Stimulated activated effector memory CD8-positive, alpha-beta T cell treated with anti-CD3 and anti-CD28 coated beads, Interleukin-12 subunit alpha, Interleukin-12 subunit beta, amount 100 ng/mL, for 72 hours (primary cell): ENCODE results near the gene PTPRN2.
"Not testable (repeated sequence)": the region's sequence is repeated elsewhere in the genome, so short reads cannot be mapped to it uniquely, and the experiment has no call there.

ENCODE experiments used
- ATAC-seq: fragments of 150-1000 bp; cut with Tn5 transposase; 2 replicates; pipeline ENCODE4 v1.10.0; 2021
- DNase-seq, 2 donors: peaks; one replicate each; pipeline ENCODE4 v3.0.0; 2021 to 2022; ENCODE audit warnings: low spot score in 2 of 2
- H3K27ac Mint-ChIP-seq: one replicate; pipeline ENCODE4 v1.8.0; 2022; ENCODE audit warnings: mild to moderate bottlenecking, mixed read lengths
- H3K36me3 Mint-ChIP-seq: one replicate; pipeline ENCODE4 v1.8.0; 2022; ENCODE audit warnings: mild to moderate bottlenecking, mixed read lengths
- H3K4me1 Mint-ChIP-seq: one replicate; pipeline ENCODE4 v1.8.0; 2022; ENCODE audit warnings: mixed read lengths
- H3K4me3 Mint-ChIP-seq: one replicate; pipeline ENCODE4 v1.8.0; 2022; ENCODE audit warnings: mild to moderate bottlenecking, mixed read lengths
- H3K9me3 Mint-ChIP-seq: one replicate; pipeline ENCODE4 v1.8.0; 2022; ENCODE audit warnings: mixed read lengths

PTPRN2 gene

DNA sequence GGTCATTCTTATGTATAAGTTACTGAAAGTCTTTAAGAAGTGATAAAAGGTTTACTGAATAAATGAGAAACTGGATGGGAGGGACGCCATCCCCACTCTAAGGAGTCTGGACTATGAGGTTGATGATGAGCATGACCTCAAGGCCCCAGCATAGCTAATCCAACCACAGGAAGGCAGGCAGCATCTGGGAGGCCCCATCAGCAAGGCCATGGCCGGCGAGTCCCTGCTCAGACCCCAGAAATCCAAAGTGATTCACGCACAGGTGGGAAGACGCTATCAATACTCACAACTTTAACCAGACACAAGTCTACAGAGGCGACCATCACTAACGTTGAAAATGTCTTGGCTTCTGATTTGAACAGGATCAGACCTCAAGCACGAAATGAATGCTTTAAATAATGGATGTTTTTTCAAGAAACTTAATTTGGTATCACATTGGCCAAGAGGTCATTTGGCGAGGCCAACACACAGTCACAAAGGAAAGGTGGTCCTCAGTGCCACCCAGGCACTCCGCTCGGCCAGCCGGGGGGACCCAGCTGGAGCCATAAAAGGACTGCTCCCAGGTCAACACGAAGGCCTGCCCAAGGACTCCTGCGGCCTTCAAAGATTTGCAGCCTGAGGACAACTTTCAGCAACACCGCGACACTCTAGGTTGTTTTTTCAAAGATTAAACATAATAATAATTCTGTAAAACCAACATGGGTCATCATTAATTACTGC is 228.5 kb downstream of the PTPRN2 start:
- ATAC-seq = no peak
- Mint-ChIP-seq H3K4me3 (no peak overlapping the region), H3K27ac (no peak overlapping the region), H3K4me1 (no peaks in the 10 kb centered on the region), H3K36me3 (no peaks in the 10 kb centered on the region), H3K9me3 (peaks cover 5% of the 10 kb centered on the region)
- DNase-seq = no peak

DNA sequence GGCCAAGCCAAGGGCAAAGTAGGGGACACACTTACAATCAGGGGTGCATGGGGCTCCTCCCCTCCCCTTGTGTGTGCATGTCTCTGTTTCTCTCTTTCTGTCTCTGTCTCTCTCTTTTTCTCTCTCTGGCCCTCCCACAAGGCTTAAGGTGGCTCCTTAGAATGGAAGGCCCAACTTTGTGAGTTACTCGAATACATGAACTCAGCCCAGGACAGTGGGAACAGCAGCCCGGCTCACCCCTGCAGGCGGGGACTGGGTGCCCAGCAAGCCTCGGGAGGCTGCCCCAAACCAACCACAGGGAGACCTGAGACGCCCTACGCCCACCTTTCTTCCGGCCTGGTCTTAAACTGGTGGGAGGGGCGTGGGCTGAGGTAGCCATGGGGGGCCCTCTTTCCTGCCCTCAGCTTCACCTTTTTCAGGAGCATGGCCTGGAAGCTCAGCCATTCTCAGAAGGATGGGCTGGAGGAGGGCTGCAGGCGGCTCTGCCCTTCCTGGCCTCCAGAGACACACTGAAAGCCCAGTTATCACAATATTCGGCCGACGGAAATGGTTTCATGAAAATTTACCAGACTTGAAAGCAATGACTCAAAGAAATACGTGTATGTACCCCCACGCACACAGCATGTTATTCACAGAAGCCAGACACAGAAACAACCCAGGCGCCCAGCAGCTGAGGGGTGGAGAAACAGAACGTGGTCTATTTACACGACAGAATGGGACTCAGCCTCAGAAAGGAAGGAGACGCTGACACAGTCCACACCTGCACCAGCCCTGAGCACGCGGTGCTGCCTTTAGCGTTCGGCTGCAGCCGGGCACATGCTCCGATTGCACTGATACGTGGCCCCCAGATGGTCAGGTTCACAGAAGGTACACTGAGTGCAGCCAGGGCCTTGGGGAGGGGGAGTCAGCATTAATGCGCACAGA is 229.5 kb downstream of the PTPRN2 start:
- DNase-seq (no peak), ATAC-seq (no peak)
- Mint-ChIP-seq H3K4me1 (no peaks in the 10 kb centered on the region), H3K27ac (no peak overlapping the region), H3K4me3 (no peak overlapping the region), H3K36me3 (no peaks in the 10 kb centered on the region), H3K9me3 (peaks cover 7% of the 10 kb centered on the region)

DNA sequence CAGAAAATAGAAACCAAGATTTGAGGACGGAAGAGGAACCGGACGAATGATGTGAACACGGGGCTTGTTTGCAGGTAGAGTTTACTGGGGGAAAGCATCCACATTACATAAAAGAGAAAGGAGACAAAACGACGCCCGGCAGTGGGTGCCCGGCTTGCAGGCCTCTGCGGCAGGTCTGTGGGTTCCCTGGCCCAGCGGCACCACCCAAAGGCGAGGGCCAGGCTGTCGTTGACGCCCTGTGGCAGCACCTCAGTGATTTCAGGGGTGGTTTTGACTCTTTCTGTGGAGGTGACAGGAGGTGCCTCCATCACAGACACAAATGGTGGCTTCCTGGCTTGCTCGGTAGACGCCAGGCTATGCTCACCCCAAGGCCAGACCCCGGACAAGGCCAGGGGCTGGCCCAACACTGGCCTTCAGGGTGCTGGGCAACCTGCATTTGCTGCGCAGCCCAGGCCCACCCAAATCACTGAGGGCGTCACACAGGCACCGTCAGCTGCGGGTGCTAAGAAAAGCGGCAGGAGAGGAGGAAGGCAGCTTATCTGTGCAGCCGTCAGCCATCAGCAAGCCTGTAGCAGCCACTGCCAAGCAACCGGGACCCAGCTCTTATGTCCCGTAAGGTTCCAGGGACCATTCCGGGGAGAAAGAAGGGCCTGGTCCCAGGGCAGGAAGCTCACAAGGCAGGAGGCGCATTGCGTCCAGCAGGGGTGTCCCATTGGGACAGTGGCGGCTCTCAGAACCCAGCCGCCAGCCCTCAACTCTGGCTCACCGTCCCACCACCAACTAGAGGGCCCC is 230.3 kb downstream of the PTPRN2 start:
- no peak overlapping the region for H3K27ac Mint-ChIP-seq
- no peaks in the 10 kb centered on the region for H3K4me1 Mint-ChIP-seq
- DNase-seq = no peak
- no peaks in the 10 kb centered on the region for H3K36me3 Mint-ChIP-seq
- ATAC-seq = no peak
- peaks cover 7% of the 10 kb centered on the region for H3K9me3 Mint-ChIP-seq
- H3K4me3 Mint-ChIP-seq = no peak overlapping the region

DNA sequence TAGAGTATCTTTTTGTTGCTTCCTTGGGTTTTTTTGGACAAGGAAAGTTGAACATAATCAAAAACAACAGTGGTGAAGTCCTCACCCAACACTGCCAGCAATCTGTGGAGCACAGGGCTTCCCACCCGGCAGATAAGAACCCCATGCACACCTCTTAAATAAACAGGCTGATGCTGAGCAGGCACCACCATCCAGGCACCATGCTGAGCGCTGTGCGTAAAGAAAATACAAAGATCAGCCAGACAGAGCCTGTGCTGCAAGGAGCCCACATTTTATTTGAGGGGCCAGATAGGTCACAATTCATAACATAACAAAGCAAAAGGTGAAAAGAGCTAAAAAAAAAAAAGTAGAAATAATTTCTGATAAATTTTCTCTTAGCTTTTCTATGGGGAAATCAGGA is 231.2 kb downstream of the PTPRN2 start:
- Mint-ChIP-seq H3K36me3 (no peaks in the 10 kb centered on the region), H3K9me3 (peaks cover 7% of the 10 kb centered on the region), H3K27ac (no peak overlapping the region), H3K4me1 (no peaks in the 10 kb centered on the region), H3K4me3 (no peak overlapping the region)
- ATAC-seq (no peak), DNase-seq (no peak)

DNA sequence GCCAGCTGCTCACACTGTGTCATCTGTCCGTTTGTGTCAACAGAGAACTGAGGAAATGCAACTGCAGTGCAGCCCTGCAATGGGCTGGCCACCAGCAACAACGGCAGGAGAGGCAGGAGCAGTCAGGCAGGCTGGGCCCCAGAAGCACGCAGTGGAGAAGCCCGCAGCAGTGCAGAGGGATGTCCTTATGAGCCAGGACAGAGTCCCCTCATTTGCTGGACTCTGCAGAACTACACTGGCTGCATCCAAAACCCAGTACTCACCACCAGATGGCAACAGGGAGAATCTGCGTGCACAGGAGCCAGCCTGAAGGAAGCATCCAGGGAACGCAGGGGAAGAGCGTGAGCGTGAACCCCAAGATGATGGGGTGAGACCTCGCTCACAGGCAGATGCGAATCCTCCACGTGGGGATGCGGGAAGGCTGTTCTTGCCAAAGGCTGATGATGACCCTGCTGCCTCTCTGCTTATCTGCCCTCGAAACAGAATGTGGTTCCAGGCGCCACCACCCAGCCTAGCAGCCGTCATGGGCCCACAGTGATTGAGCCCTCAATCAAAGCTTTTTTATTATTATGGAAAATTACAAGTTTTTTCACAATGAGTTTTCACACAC is 232.1 kb downstream of the PTPRN2 start:
- DNase-seq (no peak), ATAC-seq (no peak)
- no peak overlapping the region for H3K27ac Mint-ChIP-seq
- H3K9me3 Mint-ChIP-seq = peaks cover 7% of the 10 kb centered on the region
- H3K36me3 Mint-ChIP-seq = no peaks in the 10 kb centered on the region
- no peaks in the 10 kb centered on the region for H3K4me1 Mint-ChIP-seq
- no peak overlapping the region for H3K4me3 Mint-ChIP-seq

DNA sequence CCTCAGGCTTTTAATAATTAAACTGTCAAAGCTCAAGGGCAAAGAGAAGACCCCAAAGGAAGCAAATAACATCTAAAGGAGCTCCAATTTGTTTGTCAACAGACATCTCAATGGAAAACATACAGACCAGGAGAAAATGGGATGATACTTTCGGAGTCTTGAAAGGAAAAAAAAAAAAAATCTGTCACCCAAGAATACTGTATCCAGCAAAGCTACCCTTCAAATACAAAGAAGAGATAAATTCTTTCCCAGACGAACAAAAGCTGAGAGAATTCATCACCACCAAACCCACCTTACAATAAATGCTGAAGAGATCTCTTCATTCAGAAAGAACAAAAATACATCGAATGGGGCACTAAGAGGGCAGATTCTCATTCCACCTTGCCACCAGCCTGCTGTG is 232.8 kb downstream of the PTPRN2 start:
- no peaks in the 10 kb centered on the region for H3K36me3 Mint-ChIP-seq
- no peaks in the 10 kb centered on the region for H3K4me1 Mint-ChIP-seq
- H3K27ac Mint-ChIP-seq = no peak overlapping the region
- H3K9me3 Mint-ChIP-seq = peaks cover 7% of the 10 kb centered on the region
- DNase-seq (no peak), ATAC-seq (no peak)
- H3K4me3 Mint-ChIP-seq = no peak overlapping the region

DNA sequence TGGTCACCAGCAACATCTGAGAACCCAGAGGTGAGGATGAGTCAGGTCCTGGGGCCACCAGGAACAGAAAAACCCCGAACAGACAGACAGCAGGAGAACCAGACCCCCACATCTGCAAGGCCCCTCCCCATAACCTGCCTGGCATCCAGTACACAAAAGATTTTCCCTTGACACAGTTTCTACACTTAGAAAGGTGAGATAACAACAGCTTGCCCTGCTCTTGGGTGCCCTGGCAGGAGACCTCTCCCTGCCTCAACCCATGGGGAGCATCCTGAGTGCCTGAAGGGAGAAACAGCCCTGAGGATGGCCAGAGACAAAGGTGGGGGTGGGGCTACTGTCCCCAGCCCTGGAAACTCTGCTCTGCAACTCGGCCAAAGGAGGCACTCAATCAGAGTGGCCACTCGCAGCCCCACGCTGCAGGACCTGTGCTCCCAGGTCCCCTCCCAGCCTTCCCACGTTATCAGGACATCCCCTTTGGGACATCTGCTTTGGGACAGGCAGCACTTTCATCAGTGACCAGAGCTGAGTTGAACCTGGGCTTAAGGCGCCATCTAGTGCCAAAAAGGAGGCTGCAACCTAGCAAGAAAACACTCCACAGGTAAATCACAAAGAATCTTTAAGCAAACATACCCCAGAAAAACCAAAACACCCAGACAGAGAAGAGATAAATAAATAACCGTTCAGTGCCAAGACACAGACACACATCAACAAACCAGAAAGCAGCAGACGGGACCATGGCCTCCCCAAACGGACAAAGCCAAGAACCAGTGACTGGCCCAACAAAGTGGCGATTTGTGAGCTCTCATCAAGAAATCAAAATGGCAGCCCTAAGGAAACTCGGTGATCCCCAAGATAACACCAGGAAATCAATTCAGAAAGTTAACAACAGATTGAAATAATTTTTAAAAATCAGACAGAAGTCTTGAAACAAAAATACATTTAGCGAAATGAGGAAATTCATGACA is 233.7 kb downstream of the PTPRN2 start:
- no peaks in the 10 kb centered on the region for H3K36me3 Mint-ChIP-seq
- DNase-seq = no peak
- no peak for ATAC-seq

DNA sequence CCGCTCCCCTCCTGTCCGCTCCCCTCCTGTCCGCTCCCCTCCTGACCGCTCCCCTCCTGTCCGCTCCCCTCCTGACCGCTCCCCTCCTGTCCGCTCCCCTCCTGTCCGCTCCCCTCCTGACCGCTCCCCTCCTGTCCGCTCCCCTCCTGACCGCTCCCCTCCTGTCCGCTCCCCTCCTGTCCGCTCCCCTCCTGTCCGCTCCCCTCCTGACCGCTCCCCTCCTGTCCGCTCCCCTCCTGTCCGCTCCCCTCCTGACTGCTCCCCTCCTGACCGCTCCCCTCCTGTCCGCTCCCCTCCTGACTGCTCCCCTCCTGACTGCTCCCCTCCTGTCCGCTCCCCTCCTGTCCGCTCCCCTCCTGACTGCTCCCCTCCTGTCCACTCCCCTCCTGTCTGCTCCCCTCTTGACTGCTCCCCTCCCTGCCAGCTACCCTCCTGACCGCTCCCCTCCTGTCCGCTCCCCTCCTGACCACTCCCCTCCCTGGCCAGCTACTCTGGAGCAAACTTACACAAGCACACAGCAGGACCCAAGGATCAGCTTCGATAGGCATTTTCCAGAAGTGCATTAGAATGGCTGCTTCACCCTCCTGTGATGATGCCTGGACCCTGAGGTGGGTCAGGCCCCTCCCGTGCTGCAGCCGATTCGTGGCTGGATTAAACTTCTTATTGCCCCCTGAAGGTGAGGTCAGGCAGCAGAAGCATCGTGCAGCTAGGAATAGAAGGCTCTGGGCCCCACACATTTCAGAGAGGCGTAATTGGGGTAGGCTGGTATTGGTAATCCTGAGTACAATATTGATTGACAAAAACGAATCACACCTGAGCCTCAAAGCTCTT is 235.5 kb downstream of the PTPRN2 start:
- not testable (repeated sequence) for H3K4me3 Mint-ChIP-seq, H3K27ac Mint-ChIP-seq, DNase-seq, H3K9me3 Mint-ChIP-seq, ATAC-seq, H3K4me1 Mint-ChIP-seq, H3K36me3 Mint-ChIP-seq

More for the DNA sequence above, 233.7 kb downstream of the PTPRN2 start:
- H3K27ac Mint-ChIP-seq = no peak overlapping the region
- no peak overlapping the region for H3K4me3 Mint-ChIP-seq
- peaks cover 7% of the 10 kb centered on the region for H3K9me3 Mint-ChIP-seq
- H3K4me1 Mint-ChIP-seq = no peaks in the 10 kb centered on the region

DNA sequence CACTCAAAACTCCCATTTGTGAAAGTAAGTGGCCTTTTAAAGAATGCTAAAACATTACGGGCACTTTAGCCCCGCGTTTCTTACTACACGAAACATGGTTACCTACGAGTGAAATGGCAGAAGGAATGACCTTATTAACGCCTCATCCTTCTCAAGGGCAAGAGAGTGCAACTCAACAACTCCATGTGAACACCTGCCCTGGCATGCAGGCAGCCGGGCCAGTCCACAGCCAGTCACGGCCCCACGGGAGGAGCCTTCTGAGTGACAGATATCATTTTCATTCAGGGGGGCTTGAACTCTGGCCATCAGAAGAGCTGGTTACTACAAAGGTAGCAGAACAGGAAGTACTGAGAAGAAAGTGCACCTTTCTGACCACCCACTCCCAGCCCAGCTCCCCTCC is 236.1 kb downstream of the PTPRN2 start:
- Mint-ChIP-seq H3K4me1 (no peaks in the 10 kb centered on the region), H3K4me3 (no peak overlapping the region), H3K36me3 (no peaks in the 10 kb centered on the region), H3K9me3 (peaks cover 7% of the 10 kb centered on the region), H3K27ac (no peak overlapping the region)
- ATAC-seq = peak; percentile 34
- DNase-seq = no peak

DNA sequence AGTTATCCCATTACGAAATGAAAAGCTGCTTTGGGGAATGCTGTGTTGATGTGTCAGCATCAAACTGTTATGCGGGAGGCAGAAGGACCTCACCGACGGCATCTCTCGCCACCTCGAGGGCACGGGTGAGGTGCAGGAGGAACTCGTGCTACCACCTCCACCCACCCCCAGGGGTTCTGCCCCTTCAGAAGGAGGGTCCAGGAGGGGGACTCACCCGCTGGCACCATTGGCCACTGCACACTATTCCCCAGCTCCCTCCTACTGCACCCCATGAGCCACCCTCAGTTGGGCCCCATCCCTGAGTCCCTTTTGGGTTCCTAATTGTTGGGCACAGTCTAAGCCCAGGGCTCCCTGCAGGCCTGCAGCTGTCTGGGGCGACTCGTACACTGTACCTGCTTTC is 236.6 kb downstream of the PTPRN2 start:
- peaks cover 7% of the 10 kb centered on the region for H3K9me3 Mint-ChIP-seq
- ATAC-seq = peak; percentile 40

DNA sequence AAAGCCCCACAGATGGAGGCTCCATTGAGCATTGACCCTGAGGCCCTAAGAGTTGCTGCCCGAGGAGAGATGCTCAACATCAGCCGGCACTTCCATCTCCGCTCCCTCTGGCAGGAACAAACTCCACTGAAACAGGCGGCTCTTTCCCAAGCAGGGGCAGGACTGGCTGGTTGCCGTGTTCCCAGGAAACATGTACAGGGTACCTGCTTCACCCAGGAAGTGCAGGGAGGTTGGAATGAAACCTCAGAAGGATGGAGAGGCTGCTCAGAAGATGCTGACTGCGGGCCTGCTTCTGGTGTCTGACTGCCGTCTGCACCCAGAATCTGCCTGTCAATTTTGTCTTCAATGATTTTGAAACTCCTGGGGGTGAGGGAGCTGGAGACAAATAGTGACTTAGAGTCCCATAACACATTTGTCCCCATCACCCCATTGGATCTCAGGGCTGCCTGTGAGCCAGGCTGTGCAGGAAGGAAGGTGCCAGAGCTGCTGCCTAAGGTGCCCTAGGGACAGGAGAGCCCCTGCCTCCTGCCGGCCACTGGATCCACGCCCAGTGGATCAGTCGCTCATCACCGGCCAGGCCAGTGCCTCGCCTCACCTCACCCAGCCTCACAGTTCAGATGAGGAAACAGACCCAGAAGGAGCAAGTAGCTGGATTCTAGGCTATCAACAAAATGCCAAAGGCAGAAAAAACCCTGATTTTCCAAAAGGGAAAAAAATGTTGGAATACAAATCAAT is 237.3 kb downstream of the PTPRN2 start:
- no peaks in the 10 kb centered on the region for H3K4me1 Mint-ChIP-seq
- DNase-seq (no peak), ATAC-seq (peak; percentile 21)
- H3K27ac Mint-ChIP-seq = no peak overlapping the region
- H3K36me3 Mint-ChIP-seq = no peaks in the 10 kb centered on the region
- H3K9me3 Mint-ChIP-seq = peaks cover 7% of the 10 kb centered on the region
- no peak overlapping the region for H3K4me3 Mint-ChIP-seq

More for the DNA sequence above, 236.6 kb downstream of the PTPRN2 start:
- Mint-ChIP-seq H3K36me3 (no peaks in the 10 kb centered on the region), H3K4me3 (no peak overlapping the region), H3K4me1 (no peaks in the 10 kb centered on the region), H3K27ac (no peak overlapping the region)
- DNase-seq = no peak

DNA sequence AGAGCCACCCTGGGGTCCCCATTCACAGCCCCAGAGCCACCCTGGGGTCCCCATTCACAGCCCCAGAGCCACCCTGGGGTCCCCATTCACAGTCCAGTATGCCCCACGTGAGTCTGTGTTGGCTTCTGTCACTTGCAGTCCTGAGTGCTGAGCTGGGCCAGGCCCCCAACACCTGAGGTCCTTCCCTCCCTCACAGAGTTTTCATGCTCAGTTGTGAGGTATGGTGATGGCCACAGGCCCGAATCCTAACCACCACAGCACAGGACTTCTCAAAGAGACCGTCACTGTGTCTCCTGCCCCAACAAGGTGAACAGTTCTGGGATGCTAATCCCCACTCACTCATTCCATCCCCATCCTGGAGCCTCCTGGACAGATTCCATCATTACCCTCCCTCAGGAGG is 239.2 kb downstream of the PTPRN2 start:
- Mint-ChIP-seq H3K4me3 (no peak overlapping the region), H3K36me3 (no peaks in the 10 kb centered on the region), H3K9me3 (no peaks in the 10 kb centered on the region), H3K4me1 (no peaks in the 10 kb centered on the region), H3K27ac (no peak overlapping the region)
- ATAC-seq (no peak), DNase-seq (no peak)

DNA sequence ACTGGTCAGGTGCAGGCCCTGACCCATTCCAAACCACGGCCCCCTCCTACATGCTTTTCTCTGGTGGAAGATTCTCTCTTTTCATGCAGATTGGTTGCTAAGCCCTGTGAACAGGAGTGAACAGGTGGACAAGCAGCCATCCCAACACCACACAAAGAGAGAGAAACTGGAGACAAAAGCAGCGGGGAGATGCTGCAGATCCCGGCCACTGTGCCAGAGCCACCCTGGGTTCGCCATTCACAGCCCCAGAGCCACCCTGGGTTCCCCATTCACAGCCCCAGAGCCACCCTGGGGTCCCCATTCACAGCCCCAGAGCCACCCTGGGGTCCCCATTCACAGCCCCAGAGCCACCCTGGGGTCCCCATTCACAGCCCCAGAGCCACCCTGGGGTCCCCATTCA is 239.6 kb downstream of the PTPRN2 start:
- not testable (repeated sequence) for H3K27ac Mint-ChIP-seq, DNase-seq, H3K36me3 Mint-ChIP-seq, H3K4me3 Mint-ChIP-seq, H3K4me1 Mint-ChIP-seq, H3K9me3 Mint-ChIP-seq, ATAC-seq
